AG04450 (cell line): Measurements from ENCODE around the gene CRHR2. TPM values are rescaled to one million over a fixed set of nuclear protein-coding genes. Genes with fewer than 3 reads are reported as not detected.

Experiments used
- CTCF ChIA-PET: fragments of 300-600, 350-600 bp; formaldehyde crosslinking; extraction: SDS; loops from one replicate; lab custom pipeline; 2022; ENCODE audit warnings: antibody characterized with exemption, inconsistent platforms; lab: Charles Lee
- POLR2A ChIA-PET: fragments of 350-600 bp; formaldehyde crosslinking; extraction: SDS; loops from one replicate; lab custom pipeline; 2021; ENCODE audit warnings: antibody characterized with exemption, inconsistent platforms; lab: Yijun Ruan, JAX
- DNase-seq: peaks from one replicate; pipeline ENCODE4 v3.0.0-alpha.2; 2011; ENCODE audit warnings: low read depth, low spot score
- H3K27ac ChIP-seq: one replicate; pipeline ENCODE4 v1.5.1; 2012; ENCODE audit warnings: low read depth, low read length, control low read depth
- H3K27me3 ChIP-seq: one replicate; pipeline ENCODE4 v1.6.0; 2012; ENCODE audit warnings: low read length; ENCODE audit not compliant: control insufficient read depth, insufficient read depth
- H3K4me3 ChIP-seq: 2 replicates; pipeline ENCODE4 v1.5.1; 2011; ENCODE audit warnings: mild to moderate bottlenecking, low read depth, low read length, control low read depth
- H3K9me3 ChIP-seq: 2 replicates; pipeline ENCODE4 v1.5.1; 2012; ENCODE audit warnings: low read length; ENCODE audit not compliant: control insufficient read depth, insufficient read depth
- polyA plus RNA-seq: library from polyadenylated mRNA; depleted of rRNA; stranded (reverse); fragments of >200 nt; gene quantifications from 2 replicates; pipeline ENCODE4 v1.2.3, GENCODE V29; 2011
- TF ChIP-seq, protein P1 (sequence below): IDR thresholded peaks from 2 replicates; pipeline ENCODE4 v1.5.1; 2011; ENCODE audit warnings: low read depth, low read length, control low read depth, inconsistent platforms

CRHR2 gene
- polyA plus RNA-seq, 1 experiment, result not detected

DNA sequence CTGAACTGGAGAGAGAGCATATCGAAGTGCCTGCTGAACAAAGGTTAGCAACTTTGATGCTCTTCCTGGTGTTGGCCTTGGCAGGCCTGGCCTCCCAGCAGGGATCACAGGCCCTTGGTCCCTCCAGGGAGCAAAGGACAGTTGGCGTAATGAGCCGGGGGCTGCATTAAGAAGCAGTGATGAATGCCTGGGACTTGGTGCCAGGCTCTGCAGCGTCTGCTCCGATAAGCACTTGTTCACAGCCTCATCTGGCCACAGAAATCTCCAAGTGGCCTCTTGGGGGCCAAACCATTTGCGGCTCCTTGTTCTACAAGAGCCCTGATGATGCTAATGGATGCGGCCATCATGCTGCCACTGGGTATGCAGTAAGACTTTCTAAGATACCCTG is 31.8 kb downstream of the CRHR2 start:
- H3K27ac ChIP-seq, result no peak overlapping the region
- H3K9me3 ChIP-seq, result no peaks in the 10 kb centered on the region; the same call in 1 of the 2 replicates
- H3K4me3 ChIP-seq, result no peak overlapping the region
- no peaks in the 10 kb centered on the region for H3K27me3 ChIP-seq
- CTCF ChIA-PET, result no interaction called here
- no peak for DNase-seq
- POLR2A ChIA-PET, result no interaction called here
- TF ChIP-seq, protein P1, sequence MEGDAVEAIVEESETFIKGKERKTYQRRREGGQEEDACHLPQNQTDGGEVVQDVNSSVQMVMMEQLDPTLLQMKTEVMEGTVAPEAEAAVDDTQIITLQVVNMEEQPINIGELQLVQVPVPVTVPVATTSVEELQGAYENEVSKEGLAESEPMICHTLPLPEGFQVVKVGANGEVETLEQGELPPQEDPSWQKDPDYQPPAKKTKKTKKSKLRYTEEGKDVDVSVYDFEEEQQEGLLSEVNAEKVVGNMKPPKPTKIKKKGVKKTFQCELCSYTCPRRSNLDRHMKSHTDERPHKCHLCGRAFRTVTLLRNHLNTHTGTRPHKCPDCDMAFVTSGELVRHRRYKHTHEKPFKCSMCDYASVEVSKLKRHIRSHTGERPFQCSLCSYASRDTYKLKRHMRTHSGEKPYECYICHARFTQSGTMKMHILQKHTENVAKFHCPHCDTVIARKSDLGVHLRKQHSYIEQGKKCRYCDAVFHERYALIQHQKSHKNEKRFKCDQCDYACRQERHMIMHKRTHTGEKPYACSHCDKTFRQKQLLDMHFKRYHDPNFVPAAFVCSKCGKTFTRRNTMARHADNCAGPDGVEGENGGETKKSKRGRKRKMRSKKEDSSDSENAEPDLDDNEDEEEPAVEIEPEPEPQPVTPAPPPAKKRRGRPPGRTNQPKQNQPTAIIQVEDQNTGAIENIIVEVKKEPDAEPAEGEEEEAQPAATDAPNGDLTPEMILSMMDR, result no peak

DNA sequence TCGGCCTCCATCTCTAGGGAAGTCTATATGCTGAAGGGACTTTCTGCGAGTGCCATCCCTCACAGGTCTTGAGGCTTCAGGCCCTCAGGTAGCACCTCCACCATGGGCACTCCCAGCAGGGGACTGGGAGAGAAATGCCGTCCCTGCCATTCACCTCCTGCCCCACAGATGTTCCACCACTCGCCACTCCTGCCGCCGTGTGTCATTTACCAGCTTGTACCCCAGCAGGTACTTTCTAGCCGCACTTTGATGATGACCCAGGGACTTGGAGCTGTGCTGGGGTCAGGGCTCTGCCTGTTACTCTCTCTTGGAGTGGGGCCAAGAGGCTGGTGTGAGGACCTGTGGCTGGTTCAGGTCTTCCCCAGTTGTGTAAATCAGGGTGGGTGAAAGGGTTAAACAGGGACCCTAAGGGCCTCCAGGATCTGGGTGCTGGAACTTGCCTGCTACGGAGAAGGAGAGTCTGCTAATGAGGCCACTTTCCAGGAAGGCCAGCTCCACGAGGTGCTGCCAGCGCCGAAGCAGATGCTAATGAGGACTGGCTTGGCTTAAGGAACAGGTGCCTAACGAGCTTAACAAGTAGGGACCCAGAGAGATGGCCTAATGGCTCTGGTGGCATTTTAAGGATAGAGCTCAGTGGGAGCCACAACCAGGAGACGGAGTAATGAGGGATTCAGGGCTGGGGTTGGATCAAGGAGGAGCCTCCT is 32.4 kb downstream of the CRHR2 start:
- ChIA-PET CTCF (no interaction called here), POLR2A (no interaction called here)
- no peak overlapping the region for H3K27ac ChIP-seq

DNA sequence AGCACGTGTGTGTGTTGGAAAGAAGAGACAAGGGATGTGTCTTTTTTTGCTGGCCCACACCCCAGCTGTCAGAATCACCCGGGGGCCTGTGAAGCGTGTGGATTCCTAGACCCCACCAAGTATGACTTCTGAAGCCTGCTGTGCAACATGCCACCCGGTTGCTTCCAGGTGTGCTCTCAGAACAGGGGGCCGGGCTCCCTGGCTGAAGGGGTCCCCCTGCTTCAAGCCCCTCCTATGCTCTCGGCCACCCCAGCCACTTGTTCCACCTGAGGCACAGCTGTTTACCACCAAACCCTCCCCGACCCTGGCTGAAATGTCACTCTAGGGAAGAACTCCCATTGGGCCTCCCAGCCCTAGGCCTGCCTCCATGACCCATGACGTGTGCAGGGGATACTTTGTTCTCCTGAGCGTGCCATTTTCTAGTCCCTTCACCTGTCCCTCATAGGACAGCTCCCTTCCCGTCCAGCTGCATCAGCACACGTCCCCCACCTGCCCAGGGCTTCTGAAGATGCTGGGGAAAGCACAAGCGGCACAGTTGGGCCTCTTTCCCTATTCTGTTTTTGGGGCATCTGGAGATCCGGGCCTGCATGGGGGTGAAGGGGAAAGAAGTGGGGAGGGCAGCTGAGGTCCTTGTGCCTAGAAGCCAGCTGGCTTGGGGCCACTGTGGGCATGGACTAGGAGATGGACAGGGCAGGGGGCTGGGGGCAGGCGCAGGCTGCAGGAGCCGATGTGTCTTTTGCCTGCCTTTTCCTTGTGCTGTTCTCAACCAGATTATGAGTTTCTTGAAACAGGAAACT is 33.3 kb downstream of the CRHR2 start:
- TF ChIP-seq, protein P1, result no peak
- ChIA-PET POLR2A (no interaction called here), CTCF (no interaction called here)
- Histone ChIP-seq H3K4me3 (no peak overlapping the region), H3K27me3 (no peaks in the 10 kb centered on the region), H3K27ac (no peak overlapping the region), H3K9me3 (no peaks in the 10 kb centered on the region; the same call in 1 of the 2 replicates)
- DNase-seq, result no peak

More for the DNA sequence above, 32.4 kb downstream of the CRHR2 start:
- no peaks in the 10 kb centered on the region for H3K27me3 ChIP-seq
- no peaks in the 10 kb centered on the region; the same call in 1 of the 2 replicates for H3K9me3 ChIP-seq
- no peak for DNase-seq
- no peak overlapping the region for H3K4me3 ChIP-seq
- TF ChIP-seq, protein P1, result no peak

DNA sequence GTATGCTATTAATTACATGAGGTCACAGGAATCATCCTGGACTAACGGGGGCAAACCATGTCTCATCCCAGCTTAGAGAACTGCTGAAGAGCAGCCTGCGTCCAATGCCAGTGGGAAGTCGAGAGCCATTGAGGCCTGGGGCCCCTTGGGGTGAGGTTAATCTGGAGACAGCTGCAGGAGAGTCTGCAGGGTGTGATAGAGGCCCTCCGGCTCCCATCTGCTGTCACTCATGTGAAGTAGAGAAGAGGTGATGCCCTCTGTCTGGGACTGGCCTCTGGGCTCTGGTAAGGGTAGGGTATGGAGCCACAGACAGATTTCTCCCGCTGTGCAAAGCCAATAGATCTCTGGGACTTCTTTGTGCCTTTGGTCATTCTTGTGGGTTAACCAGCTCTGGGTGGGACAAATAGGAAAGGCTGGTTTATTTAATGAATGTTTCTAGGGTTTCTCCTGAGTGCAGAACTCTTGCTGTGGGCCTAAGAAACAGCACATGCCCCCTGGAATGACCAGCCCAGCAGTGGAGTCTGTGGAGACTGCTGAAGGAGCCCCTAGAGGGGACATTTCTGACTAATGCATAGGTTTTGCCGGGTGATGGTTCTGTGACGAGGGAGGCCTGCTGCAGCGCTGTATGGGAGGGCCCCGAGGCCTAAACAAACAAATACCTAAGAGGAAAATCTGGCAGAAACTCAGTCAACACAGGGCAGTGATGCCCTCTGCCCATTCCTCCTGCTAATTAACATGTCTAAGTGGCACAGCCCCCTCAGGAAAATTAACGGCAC is 34.5 kb downstream of the CRHR2 start:
- DNase-seq, result no peak
- Histone ChIP-seq H3K9me3 (no peaks in the 10 kb centered on the region), H3K4me3 (no peak overlapping the region), H3K27ac (peak overlapping the region; percentile 21), H3K27me3 (no peaks in the 10 kb centered on the region)
- ChIA-PET POLR2A (no interaction called here), CTCF (interaction anchor here (1.6 kb wide), 1 partner anchor 93 kb away, joined by 5 read pairs; no protein-coding TSS in a partner anchor)
- TF ChIP-seq, protein P1, result no peak
